NCI-H510A (cell line): ENCODE data around the gene NCKAP5L.
"Not testable (repeated sequence)": the region's sequence is repeated elsewhere in the genome, so short reads cannot be mapped to it uniquely, and the experiment has no call there.

ENCODE experiments used
- DNase-seq: peaks from one replicate; lab custom pipeline; 2025; lab: John Stamatoyannopoulos, UW

The NCKAP5L gene, protein sequence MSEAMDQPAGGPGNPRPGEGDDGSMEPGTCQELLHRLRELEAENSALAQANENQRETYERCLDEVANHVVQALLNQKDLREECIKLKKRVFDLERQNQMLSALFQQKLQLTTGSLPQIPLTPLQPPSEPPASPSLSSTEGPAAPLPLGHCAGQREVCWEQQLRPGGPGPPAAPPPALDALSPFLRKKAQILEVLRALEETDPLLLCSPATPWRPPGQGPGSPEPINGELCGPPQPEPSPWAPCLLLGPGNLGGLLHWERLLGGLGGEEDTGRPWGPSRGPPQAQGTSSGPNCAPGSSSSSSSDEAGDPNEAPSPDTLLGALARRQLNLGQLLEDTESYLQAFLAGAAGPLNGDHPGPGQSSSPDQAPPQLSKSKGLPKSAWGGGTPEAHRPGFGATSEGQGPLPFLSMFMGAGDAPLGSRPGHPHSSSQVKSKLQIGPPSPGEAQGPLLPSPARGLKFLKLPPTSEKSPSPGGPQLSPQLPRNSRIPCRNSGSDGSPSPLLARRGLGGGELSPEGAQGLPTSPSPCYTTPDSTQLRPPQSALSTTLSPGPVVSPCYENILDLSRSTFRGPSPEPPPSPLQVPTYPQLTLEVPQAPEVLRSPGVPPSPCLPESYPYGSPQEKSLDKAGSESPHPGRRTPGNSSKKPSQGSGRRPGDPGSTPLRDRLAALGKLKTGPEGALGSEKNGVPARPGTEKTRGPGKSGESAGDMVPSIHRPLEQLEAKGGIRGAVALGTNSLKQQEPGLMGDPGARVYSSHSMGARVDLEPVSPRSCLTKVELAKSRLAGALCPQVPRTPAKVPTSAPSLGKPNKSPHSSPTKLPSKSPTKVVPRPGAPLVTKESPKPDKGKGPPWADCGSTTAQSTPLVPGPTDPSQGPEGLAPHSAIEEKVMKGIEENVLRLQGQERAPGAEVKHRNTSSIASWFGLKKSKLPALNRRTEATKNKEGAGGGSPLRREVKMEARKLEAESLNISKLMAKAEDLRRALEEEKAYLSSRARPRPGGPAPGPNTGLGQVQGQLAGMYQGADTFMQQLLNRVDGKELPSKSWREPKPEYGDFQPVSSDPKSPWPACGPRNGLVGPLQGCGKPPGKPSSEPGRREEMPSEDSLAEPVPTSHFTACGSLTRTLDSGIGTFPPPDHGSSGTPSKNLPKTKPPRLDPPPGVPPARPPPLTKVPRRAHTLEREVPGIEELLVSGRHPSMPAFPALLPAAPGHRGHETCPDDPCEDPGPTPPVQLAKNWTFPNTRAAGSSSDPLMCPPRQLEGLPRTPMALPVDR (N-terminal part only)

DNA sequence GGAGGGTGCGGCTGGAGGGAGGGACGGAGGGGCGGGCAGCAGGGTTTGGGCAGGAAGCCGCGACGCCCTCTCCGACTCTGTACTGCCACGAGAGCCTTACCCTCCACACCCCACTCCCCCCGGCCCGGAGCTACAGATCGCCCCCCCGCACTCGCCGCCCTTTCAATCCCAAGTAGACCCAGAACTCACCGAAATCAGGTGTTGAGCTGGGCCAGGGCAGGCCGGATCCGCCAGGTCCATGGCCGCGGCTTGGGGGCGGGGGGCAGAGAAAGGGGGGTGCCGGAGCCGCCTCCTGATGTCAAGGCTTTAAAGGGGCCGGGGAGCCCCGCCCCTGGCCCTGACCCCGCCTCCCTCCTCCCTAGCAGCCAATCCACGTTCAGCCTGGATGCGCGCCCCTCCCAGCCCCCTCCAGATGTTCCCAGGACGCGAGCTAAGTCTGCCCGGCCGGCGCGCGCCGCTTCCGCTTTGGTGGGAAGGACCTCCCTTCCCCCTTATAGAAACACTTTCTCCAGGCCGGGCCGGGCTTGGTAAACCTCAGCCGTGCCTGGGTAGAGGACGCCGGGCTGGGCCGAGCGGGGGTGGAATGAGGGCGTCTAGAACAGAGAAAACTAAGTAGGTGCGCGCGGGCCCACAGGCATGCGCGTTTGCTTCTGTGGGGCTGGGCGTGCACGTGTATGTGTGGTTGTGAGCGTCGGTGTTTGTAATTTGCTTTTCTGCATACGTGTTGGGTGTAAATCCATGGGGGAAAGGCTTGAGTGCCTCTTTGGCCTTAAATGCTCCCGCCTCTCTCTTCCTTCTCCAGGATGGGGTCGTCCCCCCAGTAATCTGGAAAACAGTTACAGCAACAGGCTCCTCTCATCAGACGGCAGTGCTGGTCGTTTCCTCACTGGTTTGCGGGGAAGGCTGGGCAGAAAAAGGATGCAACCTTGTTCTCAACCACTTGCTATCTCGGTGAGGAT, at the start of gene NCKAP5L:
Gene NCKAP5L, minus strand, starts transcription at position 281 of the 959 bp plus-strand sequence. CDS start 24,369 bp downstream, outside the sequence.
- peak; percentile 91 for DNase-seq

DNA sequence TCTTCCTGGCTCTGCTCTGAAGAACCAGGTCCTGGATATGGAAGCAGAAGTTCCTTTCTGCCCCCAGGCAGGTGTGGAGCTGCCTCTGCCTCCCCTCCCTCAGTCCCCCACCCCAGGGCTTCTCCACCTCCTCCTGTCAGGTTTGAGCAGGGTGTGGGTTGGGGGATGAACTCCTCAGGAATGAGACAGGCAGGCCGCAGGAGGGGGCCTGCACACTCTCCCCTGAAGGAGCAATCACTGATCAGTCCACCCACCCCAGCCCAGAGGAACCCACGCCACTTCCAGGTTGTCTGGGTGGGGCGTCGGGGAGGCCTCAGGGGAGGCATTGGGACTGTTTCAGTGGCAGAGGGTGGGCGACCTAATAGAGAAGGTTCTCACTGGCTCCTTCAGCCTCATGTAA, 48.9 kb upstream of the NCKAP5L start:
- no peak for DNase-seq

DNA sequence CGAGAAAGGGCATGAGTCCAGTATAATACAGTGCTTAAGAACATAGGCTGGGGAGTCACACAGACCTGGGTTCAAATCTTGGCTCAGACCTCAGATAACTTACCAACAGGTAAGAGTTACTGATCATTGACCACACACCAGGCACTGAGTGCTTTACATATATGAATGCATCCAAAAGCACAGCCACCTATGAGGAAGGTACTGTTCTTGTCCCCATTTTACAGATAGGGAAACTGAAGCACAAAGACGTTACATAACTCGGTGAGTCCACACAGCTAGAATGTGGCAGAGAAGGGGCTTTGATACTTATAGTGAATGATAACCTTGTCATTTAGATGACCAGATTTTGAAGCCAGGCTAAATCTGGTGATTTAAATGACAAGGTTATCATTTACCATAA, 47.9 kb upstream of the NCKAP5L start:
- DNase-seq: no peak

DNA sequence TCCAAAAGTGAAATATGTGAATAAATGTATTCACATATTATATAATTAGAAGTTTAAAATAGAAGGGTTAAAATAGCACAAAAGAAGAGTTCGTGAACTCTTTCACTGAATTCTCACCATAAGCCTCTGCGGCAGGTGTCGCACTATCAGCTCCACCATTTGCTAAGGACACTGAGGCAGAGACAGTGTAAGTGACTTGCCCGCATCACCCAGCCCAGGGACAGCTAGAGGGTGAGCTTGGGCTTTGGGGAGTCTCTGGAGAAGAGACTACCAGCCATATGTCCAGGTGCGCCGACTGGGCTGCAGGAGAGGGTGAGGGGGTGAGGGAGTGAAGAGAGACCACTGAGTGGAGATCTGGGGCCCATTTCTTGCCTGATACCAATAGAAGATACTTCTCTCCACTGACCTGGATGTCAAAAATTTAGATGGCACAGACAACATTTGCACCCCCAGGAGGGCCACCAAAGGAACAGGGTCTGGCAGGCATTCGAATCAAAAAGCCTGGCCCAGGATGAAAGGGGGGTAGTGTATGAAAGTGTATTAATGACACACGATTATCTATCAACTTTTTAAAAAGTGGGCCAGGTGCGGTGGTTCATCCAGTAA, 47.0 kb upstream of the NCKAP5L start:
- no peak for DNase-seq

DNA sequence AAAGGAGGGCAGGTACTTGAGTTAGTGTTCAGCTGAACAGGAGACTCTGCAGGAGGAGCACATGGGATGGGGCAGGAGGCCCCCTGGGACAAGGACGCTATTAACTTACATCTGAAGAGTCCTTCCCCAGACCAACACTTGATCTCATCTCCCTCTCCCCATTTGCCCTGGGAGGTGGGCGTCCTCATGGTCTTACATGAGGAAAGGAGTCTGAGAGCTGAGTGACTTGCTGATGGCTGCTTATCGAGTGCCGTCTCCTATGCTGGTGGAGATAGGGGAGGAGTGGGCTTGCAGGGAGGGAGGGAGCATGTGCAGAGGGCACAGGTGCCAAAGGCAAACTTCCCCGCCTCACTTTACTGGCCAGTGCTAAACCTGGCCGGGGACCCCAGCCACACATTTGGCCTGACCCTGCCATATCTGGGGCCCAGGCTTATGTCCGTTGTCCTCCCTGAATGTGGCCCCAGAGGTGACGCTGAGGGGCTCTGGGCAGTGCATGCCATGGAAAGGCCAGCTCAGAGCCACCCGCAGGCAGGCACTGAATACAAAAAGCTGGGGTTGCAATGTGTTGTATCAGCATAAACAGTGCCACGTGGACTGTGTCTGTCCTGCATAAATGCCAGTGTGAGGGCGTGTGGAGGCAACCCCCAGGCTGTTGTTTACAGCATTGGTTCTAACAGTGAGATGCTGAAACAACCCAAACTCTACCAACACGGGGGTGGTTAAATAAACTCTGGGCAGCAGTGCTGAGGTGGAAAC, 46.1 kb upstream of the NCKAP5L start:
- DNase-seq: no peak

DNA sequence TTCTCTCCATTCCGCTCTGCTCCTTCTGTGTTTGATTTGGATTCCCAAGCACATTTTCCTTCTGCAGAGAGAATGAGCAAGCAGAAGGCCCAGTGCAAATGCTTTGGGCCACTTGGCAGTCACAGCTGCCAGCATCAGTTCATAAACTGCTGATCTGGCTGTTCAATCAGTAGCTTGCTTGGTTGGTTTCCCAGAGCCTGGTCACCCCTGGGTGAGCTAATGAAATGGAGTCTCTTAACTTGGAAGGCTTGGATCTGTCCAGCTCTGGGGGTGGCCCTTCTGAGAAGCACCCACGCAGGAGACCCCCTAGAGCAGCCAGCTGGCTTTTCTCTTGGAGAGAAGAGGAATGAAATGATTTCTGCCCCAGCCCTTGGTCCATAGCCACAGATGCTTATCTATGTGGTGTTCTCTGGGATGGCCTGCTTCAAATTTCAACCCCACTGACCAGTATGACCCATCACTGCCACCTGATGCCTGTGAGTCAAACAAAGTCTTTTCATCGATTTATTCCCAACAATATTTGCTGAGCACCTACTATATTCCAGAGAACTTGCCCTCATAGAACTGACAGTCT, 45.2 kb upstream of the NCKAP5L start:
- no peak for DNase-seq

DNA sequence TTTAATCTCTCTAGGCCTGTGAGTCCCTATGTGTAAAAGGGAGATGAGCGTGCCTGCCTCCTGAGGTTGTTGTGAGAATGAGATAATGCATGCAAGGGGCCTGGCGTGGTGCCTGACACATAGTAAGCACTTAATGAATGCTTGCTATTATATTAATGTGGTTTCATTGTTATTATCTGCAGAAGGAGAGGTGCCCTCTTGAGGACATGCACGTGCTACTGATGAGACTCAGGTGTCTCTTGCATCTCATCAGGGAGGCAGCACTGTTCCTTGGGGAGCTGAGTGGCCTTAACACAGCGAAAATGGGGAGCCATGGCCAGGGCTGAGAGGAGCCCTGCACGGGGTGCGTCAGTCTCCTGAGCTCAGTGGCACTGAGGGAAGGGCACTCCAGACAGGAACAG, 44.6 kb upstream of the NCKAP5L start:
- DNase-seq: no peak

DNA sequence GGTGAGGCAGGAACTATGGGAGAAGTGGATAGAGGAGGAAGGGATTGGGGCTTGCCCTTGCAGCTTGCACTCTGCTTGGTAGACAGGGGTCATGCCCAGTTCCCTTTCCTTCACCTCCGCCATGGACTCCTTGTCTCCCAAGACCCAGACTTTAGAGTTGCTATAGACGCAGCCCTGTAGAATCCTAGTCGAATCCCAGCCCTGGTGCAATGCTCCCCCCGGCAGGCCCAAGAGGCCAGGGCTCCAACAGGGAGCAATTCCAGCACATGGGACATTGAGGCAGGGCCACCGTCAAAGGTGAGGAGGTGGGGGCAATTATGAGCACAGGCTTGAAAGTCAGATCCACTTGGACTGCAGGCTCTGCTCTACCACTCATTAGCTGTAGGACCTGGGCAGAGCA, 44.2 kb upstream of the NCKAP5L start:
- DNase-seq: no peak

DNA sequence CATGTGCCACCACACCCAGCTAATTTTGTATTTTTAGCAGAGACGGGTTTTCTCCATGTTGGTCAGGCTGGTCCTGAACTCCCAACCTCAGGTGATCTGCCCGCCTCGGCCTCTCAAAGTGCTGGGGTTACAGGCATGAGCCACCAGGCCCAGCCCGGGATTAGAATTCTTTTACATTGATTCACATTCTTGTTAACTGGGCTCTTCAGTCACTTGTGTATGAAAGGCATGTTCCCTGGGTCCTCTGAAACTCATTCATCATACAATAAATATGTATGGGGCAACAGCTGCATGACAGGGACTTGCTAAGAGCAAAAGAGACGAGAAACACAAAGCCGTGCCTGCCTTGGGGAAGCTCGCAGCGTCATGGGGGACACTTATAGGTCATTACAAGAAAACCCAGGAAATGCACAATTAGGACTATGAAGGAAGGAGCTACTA, 43.6 kb upstream of the NCKAP5L start:
- not testable (repeated sequence) for DNase-seq

DNA sequence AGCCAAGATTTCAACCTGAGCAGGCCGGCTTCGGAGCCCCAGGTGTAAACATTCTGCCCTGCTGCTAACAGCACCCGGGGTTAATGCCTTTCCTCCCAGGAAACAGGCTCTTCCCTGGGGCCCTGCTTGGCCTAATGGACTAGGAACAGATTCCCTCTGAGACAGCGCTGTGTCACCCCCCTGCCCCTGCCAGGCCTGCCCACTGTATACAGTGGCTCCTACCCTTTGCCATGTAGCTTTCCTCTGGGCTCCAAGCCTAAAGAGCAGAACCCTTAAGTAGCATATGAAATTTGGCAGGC, 43.0 kb upstream of the NCKAP5L start:
- no peak for DNase-seq

DNA sequence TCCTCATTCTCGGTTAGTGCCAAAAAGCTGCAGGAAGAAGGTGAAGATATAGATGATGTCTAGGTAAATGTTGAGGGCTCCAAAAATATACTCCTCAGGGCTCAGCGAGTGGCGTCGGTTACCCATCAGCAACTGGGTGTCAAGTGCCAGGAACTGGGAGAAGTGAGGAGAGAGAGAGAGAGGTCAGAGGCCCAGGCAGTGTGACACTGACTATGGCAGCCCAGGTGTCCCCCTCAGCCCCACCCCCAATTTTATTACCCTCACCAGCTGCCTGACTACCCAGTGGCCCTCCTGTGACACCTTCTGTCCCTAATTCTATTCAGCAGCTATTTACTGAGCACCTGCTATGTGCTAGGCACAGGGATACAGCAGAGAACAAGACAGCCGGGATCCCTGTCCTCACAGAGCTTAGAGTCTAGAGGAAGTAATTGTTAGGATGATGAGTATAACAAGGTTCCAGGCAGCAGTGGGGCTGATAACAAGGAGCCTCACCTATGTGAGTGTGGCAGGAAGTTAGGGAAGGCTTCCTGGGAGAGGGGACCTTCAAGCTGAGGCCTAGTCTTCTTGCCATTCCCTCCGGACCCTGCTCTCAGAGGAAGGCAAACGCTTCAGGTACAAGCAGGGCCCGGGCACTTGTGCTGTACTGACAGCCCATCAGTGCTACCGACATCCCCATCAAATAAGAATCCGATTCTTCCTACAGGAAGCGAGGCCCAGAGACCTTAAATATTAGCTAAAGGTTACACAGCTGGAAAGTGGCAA, 42.5 kb upstream of the NCKAP5L start:
- no peak for DNase-seq

DNA sequence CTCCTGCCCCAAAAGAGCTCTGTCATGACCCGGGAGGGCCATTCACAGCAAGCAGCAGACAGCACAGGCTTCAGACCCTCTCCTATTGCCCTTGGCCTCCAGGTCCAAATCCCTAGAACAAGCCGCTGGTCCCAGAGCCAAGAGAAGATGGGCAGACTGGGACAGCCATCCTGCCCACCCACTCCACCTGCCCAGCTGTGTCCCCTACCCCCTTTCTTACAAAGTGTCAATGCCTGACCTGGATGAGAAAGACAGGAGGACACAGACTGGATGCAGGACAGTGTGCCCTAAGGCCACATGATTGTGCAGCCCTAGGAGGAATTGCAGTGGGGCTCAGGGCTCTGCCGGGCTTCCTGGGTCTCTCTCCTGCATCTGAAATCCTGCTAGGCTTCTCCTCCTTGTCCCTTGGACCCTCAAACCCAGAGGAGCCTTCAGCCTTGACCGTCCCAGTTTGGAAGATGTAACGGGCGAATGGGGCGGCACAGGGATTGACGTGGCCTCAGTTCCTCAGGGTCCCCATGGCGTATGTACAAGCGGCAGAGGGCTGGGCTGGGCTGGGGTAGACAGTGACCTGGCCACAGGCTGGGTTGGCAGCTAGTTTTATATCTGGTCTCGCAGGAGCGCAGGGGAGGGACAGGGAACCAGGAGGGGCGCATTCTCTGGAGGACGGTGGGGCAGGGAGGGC, 41.7 kb upstream of the NCKAP5L start:
- DNase-seq: no peak

DNA sequence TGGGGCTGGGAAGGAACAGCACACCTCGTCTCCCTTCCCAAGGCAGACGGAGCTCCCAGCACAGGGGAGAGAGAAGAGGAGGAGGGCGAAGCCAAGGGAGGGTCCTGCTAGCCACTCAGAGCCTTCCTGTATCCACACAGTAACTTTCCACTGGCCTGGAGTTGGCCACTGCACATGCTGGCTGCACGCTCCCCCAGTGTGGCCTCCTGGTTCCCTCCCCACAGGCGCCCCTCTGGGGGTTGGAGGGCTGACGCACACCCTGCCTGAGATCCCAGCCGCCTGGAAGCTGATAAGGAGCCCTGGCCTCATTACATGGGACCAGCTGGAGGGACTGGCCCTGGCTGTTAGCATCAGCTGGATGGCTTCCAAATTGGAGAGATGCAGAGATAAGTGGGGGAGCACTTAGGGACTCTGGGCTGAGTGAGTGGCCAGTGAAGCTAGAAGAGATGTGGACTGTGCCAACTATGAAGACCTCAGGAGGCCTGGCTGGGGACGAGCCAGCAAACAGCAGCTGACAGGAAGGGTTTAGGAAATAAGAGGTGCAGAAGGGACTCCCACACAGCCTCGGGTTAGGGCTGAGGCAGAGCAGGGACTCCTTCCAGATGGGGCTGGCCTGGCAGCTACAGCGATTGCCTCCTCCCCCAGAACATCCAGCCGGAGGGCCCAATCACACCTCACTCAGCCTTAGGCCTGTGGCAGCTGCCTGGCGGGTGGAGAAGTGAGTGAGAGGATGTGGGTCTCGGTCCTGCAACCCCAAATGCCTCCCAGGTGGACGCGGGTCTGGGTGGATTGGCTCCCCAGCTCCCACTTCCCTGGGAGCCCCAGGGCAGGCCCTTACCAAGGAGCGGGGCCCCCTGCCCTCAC, 41.0 kb upstream of the NCKAP5L start:
- no peak for DNase-seq

DNA sequence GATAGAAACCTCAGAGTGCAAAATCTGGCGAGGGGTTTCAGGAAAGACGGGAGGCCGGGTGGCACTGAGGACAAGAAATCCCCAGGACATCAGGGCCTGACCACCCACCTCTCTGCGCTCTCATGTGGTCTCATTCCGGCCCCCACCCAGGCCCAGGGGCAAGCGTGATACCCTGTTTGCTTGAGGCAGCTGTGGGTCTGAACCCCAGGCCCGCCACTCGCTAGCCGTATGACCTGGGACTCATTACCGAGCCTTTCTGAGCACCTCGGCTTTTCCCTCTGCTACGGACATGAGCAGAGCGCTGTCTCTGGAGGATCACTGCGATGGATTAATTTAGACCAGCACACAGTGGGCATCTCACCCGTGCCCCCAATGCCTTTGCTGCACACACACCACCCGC, 40.2 kb upstream of the NCKAP5L start:
- DNase-seq: no peak

DNA sequence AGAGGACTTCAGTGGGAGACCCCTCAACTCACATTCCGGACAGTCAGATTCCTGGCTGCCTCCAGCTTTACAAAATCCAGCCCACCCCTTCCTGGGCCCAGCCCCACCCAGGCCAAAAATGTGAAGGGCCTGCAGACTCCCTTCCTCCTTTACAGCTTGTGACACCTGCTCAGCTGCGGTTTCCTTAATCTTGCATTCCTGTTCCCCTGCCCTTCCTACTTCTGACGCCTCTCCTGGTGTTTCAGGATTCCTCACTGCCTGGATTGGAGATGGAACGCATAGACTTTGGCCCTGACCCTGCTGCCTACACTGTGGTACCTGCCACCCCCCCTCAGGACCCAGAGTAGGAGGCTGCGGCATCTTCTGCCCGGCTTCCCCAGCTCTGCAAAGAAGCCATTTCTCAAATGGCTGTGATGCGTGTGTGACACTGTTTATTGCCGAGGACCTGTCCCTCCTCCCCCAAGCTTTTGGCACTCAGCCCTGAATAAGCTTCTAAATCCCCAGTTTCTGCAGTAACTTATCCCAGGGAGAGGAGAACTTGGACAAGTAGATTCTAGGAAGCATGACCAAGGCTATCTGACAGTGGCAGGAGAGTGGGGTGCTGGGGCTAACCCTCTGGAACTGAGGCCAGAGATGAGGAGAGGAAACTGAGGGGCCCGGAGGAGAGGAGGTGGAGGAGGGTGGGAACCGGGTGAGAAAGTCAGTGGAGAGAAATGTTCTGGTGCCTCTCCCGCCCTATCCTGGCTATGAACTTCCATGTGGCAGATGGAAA, 39.5 kb upstream of the NCKAP5L start:
- DNase-seq: no peak

DNA sequence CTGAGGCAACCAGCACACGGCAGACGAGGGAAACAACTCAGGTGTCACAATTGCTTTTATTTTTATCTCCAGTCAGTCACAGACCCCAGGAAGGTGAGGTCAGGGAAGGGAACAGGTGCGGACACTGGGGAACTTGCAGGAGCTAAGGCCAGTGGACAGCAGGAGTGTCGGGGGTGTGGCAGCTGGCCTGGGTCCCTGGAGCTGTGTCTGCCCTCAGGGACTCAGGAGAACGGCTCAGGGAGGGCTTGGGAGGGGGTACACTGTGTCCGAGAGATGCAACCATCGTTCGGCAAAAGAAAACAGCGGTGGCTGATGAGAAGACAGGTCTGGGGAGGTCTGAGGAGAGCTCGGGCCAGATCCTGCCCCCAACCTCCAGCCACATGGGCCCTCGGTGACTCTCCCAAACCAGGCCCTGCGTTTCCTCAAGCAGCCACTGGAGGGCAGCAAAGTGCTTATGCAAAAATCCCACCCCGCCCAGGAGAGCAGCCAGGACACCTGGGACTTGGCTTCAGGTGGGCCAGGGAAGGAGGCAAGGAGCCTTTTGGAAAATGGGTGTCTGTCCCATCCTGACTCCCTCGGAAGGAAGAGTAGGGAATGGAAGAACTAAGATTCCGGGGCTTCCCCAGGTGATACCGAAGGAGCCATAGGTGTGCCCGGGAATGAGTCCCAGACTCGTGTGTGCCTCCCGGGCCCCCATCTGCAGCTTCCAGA, 38.8 kb upstream of the NCKAP5L start:
- DNase-seq: no peak
